Esophagus mucosa (tissue), 1 donor: ENCODE results near the gene MLANA. TPM values are rescaled to one million over a fixed set of nuclear protein-coding genes. Genes with fewer than 3 reads are reported as not detected.
"Not testable (repeated sequence)": the region's sequence is repeated elsewhere in the genome, so short reads cannot be mapped to it uniquely, and the experiment has no call there.

Experiments used
- ATAC-seq: fragments of 200-7000 bp; cut with Tn5 transposase; one replicate; pipeline ENCODE4 v1.9.1; 2020
- total RNA-seq: library from RNA; stranded (reverse); gene quantifications from one replicate; pipeline ENCODE4 v1.2.4, GENCODE V29; 2023
- donor health status: DM: yes; HTN: yes; CAD: no.

Gene MLANA
- total RNA-seq, 1 donor from 2014 or later, result not detected

GRCh38 chr9:5870020-5870339 lies 20.7 kb upstream of the MLANA start:
- ATAC-seq, result no peak

DNA sequence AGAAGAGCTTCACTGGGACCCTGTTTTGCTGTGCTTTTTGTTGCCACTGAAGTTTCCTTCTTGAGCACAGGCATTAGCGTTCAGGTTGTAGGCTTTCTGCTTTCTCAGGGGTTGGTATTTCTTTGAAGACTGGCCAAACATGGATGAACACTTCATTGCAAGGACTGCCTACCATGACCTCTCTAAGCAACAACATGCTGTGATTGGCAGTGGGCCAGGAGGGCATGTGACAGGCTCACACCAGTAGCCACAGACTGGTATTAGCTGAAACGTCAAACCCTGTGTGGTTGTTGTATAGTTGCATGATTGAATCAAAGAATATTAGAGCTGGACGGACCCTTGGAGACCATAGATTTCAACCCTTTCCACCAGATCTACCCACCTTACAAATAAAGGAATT lies 20.0 kb upstream of the MLANA start:
- ATAC-seq, result peak; percentile 37

DNA sequence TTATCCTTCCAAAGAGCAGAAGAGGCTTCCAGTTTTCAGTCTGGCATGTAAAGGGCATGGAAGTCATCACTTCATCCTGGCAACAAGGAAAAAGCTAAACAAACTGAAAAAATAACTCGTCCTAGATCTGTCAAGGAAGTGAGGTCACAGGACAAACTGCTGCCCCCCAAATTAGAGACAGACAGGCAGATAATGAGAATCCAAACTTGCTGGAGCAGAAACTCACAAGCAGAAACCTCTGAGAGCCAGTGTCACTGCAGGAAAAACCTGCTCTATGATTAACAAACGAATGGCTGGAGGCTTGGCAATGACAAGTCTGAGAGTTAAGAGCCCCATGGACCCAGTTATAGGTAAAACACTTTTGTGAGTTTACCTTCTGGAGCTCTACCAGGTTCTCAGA lies 18.9 kb upstream of the MLANA start:
- peak; percentile 60 for ATAC-seq

- no peak for ATAC-seq
Observed at GRCh38 chr9:5872511-5872910, 18.2 kb upstream of the MLANA start.

DNA sequence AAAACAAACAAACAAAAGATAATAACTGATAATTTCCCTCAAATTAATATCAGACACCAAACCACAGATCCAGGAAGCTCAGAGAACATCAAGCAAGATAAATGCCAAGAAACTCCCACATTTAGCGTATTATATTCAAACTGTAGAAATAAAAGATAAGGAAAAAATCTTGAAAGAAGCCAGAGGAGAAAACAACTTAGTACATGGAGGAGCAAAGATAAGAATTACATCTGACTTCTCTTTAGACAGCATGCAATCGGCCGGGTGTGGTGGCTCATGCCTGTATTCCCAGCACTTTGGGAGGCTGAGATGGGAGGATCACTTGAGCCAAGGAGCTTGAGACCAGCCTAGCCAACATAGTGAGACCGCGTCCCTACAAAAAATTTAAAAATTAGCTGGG lies 17.2 kb upstream of the MLANA start:
- no peak for ATAC-seq

GRCh38 chr9:5874048-5874447 lies 16.6 kb upstream of the MLANA start:
- no peak for ATAC-seq

DNA sequence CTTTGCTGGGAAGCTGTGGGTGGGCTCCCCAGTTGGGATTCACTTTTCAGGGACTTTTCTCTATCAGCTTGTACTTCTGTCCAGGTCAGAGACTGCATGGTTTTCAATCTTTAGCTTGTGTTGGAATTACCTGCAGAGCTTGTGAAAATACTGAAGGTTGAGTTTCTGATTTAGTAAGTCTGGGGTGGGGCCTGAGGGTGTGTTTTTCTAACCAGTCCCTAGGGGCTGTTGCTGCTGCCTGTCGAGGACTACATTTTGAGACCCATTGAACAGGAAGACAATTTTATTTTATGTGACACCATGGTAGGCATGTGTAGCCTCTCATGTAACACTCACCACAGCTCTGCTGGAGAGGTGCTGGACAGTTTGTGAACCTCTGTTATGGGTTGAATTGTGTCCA lies 14.7 kb upstream of the MLANA start:
- ATAC-seq, result no peak

- peak; percentile 41 for ATAC-seq
Observed at GRCh38 chr9:5876711-5877110, 14.0 kb upstream of the MLANA start.

GRCh38 chr9:5879419-5880181 lies 11.1 kb upstream of the MLANA start:
- ATAC-seq, result peak; percentile 73

DNA sequence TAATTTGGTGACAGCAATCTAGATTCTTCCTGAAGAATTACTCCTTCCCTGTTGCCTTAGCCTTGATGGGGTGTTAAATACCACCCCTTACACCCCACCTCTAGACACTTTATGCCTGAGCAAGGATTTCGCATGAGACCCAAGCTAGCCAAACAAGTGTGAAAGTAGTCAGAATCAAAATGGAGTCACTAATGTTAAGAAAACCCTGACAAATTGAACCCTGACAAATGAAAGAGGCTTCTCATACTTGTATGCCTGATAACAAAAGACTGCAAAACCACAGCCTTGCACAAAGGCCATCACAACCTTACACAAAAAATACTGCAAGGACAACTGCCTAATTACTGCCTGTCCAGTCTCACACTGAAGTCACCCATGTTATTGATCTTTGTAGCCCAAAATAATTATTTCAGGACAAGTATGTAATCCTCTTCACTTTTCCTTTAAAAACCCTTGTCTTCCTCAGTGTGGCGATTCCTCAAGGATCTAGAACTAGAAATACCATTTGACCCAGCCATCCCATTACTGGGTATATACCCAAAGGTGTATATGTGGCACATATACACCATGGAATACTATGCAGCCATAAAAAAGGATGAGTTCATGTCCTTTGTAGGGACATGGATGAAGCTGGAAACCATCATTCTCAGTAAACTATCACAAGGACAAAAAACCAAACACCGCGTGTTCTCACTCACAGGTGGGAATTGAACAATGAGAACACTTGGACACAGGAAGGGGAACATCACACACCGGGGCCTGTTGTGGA lies 8.3 kb upstream of the MLANA start:
- not testable (repeated sequence) for ATAC-seq

GRCh38 chr9:5884191-5884590 lies 6.5 kb upstream of the MLANA start:
- peak; percentile 94 for ATAC-seq

DNA sequence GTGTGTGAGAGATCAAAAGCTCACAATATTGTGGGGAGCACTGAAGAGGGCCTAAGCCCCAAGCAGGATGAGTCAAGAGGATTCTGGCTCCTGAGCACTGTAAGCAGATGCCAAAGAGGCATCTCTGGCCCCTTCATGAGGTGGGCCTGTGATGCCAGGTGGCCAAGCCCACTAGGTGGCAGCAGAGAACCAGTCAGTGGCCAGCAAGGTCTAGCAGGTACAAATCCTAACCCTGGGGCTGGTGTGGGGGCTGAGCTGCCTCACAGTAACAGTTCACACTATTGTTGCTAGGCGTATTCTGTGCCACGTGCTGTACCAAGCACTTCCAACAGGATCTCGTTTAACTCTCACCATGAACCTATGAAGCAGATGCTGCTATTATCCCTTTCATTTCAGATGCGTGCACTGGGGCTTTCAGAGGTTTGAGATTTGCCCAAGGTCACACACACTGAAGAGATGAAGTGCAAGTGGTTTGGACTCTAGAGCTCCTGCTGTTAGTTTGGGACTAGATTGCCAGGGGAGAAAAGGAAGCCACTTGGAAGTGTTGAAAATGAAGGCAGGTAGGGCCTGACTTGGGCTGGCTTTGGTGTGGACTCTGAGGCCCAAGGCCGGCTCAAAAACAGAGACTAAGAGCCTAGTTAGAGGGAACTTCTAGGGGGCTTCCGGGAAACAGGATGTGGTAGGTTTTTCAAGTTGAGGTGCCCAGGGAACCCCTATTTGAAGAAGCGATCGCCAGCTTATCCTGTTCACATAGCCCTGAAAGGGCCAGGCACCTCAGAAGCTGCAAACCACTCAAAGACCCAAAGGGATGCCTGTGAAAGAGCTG lies 4.4 kb upstream of the MLANA start:
- ATAC-seq, result peak; percentile 65

DNA sequence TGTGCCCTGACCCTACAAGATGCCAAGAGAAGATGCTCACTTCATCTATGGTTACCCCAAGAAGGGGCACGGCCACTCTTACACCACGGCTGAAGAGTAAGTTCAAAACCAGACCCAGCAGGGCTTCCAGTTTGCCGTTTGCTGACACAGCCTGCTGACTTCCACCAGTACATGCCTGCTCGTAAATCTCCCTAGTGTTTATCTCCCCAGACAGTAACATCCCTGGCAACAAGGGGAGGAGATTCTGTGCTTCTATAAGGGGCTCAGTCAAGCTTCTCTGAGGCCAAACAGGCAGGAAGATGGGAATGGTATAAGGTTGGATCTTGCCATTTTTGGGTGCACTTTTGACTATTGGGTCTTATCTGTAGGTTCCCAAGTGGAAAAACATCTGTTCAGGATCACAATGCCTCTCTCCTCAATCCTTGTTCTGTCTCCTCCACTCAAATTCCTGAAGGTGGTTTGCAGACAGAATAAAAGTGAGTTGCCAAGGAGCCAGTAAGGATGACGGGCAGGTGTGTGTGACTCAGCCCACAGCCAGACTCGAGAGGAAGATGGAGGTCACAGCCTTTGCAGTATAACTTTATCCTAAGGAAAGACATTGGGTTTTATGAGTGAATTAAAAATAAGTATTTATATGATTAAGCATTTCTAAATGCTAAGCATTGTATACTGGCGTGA lies 1.9 kb downstream of the MLANA start:
- ATAC-seq, result no peak

GRCh38 chr9:5893134-5893505 lies 2.4 kb downstream of the MLANA start:
- ATAC-seq, result no peak

- ATAC-seq, result no peak
Observed at GRCh38 chr9:5893591-5894236, 3.0 kb downstream of the MLANA start.

- ATAC-seq, result no peak
Observed at GRCh38 chr9:5894237-5894959, 3.7 kb downstream of the MLANA start.

GRCh38 chr9:5895782-5896181 lies 5.1 kb downstream of the MLANA start:
- no peak for ATAC-seq

DNA sequence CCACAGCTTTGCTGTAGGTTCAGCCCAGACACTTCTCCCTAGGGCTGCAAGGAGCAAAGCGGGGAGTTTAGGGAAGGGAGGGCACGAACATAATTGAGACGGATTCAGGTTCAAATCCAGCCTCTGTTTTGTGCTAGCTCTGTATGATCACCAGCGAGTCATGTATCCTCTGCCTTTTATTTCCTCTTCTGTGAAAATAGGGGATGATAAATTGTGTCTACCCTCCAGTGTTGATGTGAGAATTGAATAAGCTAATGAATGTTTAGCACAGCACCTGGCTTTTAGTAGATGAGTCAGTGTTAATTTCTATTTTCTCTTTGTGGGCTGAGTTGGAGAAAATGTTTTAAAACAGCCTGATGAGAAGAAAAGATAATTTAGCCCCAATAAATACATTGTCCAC lies 6.2 kb downstream of the MLANA start:
- no peak for ATAC-seq

DNA sequence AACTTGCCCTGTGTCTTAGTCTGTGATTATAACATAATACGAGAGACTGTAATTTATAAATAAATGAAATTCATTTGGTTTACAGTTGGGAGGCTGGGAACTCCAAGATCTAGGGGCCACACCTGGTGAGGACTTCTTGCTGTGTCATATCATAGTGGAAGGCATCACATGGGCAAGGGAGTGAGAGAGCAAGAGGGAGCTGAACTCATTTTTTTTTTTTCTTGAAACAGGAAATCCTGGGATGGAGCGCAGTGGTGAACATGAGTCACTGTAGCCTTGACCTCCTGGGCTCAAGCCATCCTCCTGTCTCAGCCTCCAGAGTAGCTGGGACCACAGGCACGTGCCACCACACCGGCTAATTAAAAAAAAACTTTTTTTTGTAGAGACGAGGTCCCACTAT lies 7.2 kb downstream of the MLANA start:
- ATAC-seq, result no peak

- no peak for ATAC-seq
Observed at GRCh38 chr9:5899292-5899691, 8.6 kb downstream of the MLANA start.

DNA sequence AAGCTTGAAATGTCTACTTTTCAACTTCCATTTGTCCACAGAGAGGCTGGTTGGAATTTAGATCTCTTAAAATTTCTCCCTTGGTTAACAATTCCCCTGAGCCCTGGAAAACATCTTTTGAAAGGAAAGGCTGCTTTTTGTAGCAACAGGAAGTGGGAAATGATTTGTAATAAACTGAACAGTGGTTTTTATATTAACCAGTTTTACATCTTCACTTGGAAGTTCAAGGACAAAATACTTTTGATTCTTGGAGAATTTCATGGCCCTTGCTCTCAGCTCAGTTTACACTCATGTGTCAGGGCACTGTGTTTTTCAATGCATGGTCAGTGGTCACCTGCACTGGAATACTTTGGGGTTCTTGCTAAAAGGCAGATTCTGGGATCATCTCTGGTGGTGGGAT lies 9.9 kb downstream of the MLANA start:
- no peak for ATAC-seq

DNA sequence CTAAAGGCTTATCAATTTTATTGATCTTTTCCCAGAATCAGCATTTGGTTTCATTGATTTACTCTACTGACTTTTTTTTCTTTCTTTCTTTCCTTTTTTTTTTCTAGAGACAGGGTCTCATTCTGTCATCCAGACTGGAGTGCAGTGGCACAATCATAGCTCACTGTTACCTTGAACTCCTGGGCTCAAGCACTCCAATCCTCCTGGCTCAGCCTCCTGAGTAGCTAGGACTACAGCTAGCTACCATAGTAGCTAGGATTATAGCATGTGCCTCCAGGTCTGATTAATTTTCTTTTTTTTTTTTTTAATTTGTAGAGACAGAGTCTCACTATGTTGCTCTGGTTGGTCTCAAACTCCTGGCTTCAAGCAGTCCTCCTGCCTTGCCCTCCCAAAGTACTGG lies 11.7 kb downstream of the MLANA start:
- ATAC-seq, result no peak
